A204.1 (cell line): ENCODE data around the gene MRPS12.
"Not testable (repeated sequence)": the region's sequence is repeated elsewhere in the genome, so short reads cannot be mapped to it uniquely, and the experiment has no call there.

Experiments used
- FAIRE-seq: peaks from 2 replicates; lab custom pipeline; 2012; peaks lifted over from hg19 to GRCh38; lab: Jason Lieb, UNC

MRPS12 gene

DNA sequence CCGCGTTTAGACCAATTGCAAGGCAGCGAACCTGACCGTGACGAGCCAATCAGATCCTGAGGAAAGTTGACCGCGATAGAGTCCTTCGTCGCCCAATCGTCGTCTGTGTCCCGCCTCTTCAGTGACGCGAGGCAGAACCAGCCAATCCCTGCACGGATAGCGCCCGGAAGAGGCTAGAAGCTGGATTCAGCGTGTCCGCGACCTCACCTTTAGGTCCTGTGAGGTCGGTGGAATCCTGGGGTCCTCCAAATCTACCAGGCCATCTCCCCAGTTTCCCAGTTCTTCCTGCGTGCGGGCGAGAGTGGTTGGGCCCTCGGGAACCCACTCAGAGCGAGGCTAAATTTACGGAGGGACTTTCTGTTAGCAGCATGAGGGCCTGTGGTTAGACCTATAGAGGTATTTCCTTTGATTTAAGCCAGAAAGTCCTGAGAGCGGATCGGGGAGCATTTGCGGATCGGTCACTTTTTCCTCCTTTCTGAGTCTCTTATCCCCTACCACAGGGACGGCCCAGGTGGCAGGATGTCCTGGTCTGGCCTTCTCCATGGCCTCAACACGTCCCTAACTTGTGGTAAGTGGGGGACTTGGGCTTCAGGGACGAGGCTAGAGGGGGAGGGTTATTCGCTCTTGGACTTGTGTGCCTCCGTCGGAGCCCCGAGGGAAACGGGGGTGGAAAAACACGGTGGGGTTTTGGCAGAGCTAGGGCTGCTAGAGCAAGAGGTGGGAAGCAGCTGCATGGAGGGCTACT is at the start of gene MRPS12:
TSS of gene MRPS12 (plus strand) at position 169 of the 745 bp plus-strand sequence. CDS start at position 520, 351 bp downstream.
- peak; percentile 99 for FAIRE-seq

DNA sequence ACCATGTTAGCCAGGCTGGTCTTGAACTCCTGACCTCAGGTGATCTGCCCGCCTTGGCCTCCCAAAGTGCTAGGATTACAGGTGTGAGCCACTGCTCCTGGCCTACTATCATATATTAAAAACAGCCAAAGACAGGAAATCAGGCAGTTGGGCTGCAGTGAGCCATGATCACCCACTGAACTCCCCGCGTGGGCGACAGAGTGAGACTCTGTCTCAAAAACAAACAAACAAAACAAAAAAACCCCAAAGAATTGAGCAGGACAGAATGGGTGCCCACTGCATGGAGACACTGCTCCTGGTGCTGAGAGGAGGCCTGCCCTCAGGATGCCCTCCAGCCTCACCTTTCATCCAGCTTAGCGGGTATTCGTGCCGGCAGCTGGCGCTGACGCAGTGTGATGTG is 47.5 kb upstream of the MRPS12 start:
- FAIRE-seq, result no peak

DNA sequence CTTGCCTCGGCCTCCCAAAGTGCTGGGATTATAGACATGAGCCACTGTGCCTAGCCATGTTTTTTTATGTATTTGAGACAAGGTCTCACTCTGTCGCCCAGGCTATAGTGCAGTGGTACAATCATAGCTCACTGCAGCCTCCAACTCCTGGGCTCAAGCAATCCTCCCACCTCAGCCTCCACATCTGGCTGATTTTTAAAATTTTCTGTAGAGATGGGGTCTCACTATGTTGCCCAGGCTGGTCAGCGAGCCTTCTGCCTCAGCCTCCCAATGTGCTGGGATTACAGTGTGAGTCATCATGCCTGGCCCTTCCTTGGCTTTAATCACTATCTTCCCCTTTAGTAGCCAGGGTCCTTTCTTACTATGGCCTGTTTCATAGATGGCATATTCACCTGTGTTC is 46.1 kb upstream of the MRPS12 start:
- FAIRE-seq, result not testable (repeated sequence)

GRCh38 chr19:38888876-38889275 is 41.9 kb upstream of the MRPS12 start:
- no peak for FAIRE-seq

GRCh38 chr19:38889803-38890202 is 40.9 kb upstream of the MRPS12 start:
- FAIRE-seq, result no peak

DNA sequence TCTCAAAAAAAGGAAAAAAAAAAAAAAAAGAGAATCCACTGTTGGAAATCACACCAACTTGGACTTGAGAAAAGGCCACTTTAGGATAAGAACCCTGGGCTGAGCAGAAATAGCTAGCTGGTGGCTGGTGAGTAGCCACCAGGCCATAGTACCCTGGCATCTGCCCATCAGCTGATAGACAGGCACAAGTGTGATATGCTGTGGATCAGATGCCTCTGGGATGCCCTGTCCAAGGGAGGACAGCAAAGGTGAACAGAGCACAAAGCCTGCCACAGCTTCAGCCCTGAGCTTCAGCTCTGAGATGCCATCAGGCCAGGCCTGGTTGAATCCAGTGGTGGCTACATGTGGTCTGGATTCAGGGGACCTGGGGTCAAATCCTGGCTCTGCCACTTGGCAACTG is 40.1 kb upstream of the MRPS12 start:
- no peak for FAIRE-seq

GRCh38 chr19:38891771-38892170 is 39.0 kb upstream of the MRPS12 start:
- FAIRE-seq, result no peak

GRCh38 chr19:38892841-38893240 is 37.9 kb upstream of the MRPS12 start:
- FAIRE-seq, result no peak

DNA sequence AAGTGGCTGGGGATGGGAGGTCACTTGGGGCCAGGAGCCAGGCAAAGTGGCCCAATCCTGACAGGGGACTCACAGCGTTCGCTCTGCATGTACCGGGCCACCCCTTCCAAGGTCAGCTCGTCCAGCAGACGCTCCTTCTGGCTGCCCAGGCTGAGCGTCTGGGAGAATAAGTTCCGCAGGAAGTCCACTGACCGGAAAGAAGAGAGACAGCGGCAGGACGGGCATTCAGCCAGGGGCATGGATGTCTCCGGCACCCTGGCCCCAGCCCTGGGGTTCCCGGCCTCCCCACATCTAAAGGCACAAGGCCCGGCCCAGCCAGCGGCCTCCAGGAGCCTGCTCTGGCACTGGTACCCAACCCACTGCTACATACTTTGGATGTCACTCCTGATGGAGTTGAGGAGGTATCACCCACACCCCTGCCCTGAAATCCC is 37.4 kb upstream of the MRPS12 start:
- no peak for FAIRE-seq

GRCh38 chr19:38894968-38895367 is 35.8 kb upstream of the MRPS12 start:
- FAIRE-seq, result no peak

DNA sequence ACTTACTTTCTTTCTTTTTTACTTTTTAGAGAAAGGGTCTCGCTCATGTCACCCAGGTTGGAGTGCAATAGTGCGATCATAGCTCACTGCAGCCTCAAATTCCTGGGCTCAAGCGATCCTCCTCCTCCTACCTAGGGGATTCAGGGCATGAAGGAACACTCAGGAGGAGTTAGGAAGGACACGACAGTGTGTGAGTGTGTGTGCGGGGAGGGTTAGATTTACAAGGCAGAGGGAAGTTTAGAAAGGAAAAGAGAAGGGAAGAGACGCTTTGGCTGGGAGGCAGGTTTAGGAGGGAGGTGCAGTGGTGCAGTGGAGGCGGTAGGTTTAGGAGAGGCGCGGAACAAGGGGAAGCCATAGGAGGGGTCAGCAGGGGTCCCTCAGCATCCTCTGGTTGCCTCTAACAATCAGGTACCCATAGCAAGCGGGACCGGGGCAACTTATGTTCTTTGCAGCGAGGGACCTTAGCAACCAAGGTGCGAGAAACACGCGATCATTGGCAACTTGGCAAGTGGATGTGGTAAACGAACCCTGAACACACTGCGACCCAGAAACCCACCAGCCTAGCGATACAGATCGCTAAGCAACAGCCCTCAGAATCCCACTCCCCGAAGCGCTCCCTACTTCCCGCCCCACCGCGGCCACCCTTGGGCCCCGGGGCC is 31.8 kb upstream of the MRPS12 start:
- FAIRE-seq, result no peak

GRCh38 chr19:38899447-38900201 is 31.1 kb upstream of the MRPS12 start, which contains the start of the genes NFKBIB and SIRT2:
Gene NFKBIB (plus strand): TSS chr19:38899969. CDS start chr19:38900033, 64 bp downstream.
Gene SIRT2 (minus strand): TSS chr19:38899618. CDS start chr19:38899521, 97 bp downstream.
- peak; percentile 99 for FAIRE-seq

- FAIRE-seq, result no peak
Observed at GRCh38 chr19:38900202-38900629, 30.5 kb upstream of the MRPS12 start.

DNA sequence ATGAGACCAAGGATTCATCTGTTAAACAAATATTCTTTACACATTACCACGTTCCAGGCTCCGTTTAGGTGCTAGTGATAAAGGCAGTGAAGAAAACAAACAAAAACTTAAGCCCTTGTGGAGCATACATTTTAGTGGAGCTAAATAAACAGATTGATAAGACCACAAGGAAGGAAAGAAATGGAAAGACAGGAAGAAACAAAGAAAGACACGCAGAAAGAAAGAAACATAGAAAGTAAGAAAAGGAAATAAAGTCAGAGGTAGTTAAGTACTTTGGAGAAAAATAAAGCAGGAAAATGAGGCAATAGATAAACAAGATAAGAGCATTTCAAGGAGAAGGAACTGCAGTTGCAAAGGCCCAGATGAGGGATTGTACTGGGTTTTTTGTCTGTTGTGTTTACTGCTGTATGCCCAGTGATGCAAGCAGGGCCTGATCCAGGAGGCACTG is 30.0 kb upstream of the MRPS12 start:
- no peak for FAIRE-seq

- no peak for FAIRE-seq
Observed at GRCh38 chr19:38901683-38902082, 29.1 kb upstream of the MRPS12 start.

DNA sequence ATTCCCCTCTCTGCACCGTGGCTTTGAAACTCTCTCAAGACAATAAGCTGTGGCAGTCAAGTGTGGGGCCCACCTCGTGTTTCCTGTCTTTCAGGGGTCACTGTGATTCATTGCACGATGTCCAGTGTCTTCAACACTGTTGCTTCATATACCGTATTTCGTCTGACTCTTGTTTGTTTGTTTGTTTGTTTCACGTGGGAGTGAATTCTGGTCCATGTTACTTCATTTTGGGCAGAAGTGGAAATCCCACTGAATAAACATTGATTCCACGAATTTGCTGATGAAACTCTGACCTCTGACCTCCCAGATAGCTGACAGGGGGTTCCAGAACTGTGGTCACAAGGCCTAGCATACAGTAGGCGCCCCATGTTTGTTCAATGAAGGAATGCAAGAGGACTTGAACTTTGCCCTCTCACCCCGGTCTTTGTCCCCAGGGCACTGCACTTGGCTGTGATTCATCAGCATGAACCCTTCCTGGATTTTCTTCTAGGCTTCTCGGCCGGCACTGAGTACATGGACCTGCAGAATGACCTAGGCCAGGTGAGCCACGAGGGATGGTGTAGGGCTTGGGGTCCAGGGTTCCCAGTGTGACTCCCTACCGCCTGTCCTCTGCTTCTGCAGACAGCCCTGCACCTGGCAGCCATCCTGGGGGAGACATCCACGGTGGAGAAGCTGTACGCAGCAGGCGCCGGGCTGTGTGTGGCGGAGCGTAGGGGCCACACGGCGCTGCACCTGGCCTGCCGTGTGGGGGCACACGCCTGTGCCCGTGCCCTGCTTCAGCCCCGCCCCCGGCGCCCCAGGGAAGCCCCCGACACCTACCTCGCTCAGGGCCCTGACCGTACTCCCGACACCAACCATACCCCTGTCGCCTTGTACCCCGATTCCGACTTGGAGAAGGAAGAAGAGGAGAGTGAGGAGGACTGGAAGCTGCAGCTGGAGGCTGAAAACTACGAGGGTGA is 25.9 kb upstream of the MRPS12 start:
- no peak for FAIRE-seq

- no peak for FAIRE-seq
Observed at GRCh38 chr19:38905620-38906019, 25.1 kb upstream of the MRPS12 start.

GRCh38 chr19:38907227-38907626 is 23.5 kb upstream of the MRPS12 start:
- no peak for FAIRE-seq

GRCh38 chr19:38907670-38908069 is 23.1 kb upstream of the MRPS12 start:
- no peak for FAIRE-seq

GRCh38 chr19:38908911-38909310 is 21.8 kb upstream of the MRPS12 start:
- no peak for FAIRE-seq

DNA sequence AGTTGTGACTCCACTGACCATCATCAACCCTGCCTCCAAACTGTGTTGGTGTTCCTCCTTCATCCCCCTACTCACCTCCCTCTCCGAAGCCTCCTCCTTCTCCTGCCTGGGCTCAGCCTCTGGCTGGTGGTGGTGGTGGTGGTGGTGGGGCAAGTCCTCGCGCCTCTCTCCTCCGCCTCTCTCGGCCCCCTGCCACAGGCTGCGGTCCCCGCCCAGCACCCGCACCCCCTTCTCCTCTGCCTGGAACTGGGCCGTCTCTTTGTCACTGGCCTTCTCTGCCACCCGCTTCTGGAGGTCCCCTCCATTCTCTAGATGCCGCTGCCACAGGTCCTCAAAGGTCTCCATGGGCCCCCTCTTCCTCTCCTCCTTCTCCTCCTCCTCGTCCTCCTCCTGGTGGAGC is 20.3 kb upstream of the MRPS12 start:
- no peak for FAIRE-seq
